ENCODE measurements around the gene TWIST1.

DNA sequence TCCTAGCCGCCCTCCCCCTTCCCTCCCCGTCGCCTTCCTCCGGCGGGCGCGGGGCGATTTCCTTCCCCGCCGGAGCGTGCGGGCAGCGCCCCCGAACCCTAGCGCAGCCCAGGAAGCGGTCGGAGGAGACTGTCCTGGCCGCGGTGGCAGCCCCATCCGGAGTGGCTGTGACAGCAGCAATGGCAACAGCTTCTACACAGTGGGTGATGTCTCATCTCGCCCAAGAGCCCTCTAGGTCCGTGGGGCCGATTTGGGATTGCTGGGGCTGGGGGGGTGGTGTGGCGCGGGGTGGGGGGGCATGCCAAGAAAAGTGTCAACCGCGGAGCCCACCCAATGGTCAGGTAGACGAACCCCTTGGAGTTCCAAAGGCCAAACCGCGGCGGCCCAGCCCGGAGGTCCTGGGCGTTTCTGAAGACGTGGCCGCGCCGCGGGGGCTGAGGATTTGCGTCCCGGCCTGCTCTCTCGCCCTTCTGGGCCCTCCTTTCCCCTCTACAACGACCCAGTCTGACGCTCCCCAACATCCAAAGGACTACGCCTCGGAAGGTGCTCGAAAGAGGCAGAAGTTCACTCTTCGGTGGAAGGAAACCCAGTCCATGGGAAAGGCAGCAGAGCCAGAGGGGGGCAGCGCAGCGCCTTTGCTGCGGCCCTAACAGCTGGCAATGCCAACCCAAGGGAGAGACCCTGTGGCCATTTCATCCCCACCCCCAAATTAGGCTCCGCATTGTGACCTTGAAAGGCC, 603 bp upstream of the TWIST1 start:
- TF ChIP-seq, protein P1, sequence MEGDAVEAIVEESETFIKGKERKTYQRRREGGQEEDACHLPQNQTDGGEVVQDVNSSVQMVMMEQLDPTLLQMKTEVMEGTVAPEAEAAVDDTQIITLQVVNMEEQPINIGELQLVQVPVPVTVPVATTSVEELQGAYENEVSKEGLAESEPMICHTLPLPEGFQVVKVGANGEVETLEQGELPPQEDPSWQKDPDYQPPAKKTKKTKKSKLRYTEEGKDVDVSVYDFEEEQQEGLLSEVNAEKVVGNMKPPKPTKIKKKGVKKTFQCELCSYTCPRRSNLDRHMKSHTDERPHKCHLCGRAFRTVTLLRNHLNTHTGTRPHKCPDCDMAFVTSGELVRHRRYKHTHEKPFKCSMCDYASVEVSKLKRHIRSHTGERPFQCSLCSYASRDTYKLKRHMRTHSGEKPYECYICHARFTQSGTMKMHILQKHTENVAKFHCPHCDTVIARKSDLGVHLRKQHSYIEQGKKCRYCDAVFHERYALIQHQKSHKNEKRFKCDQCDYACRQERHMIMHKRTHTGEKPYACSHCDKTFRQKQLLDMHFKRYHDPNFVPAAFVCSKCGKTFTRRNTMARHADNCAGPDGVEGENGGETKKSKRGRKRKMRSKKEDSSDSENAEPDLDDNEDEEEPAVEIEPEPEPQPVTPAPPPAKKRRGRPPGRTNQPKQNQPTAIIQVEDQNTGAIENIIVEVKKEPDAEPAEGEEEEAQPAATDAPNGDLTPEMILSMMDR (conservative IDR thresholded peaks at IDR 0.05), result no peak
- TF ChIP-seq EZH2 (IDR thresholded peaks at IDR 0.05; ENCODE audit: low read depth), result no peak
